Endothelial cell of umbilical vein (primary cell): ENCODE measurements around the gene SEH1L.

Experiments used
- EZH2 ChIP-seq: IDR thresholded peaks from 2 replicates; pipeline ENCODE4 v1.6.1; 2012; ENCODE audit warnings: borderline replicate concordance, low read depth, mild to moderate bottlenecking, moderate library complexity, low read length, inconsistent platforms; ENCODE audit not compliant: severe bottlenecking
- FOS ChIP-seq: IDR thresholded peaks from 2 replicates; pipeline ENCODE4 v1.6.1; 2011; ENCODE audit warnings: mild to moderate bottlenecking, low read length, moderate library complexity, borderline replicate concordance; ENCODE audit not compliant: insufficient read depth
- GATA2 ChIP-seq: IDR thresholded peaks from 2 replicates; pipeline ENCODE4 v1.7.0; 2011; ENCODE audit warnings: low read depth, mild to moderate bottlenecking, moderate library complexity, mixed read lengths, low read length; ENCODE audit not compliant: insufficient read length, insufficient read depth
- JUN ChIP-seq: IDR thresholded peaks from 2 replicates; pipeline ENCODE4 v1.6.1; 2011; ENCODE audit warnings: borderline replicate concordance, low read depth; ENCODE audit not compliant: insufficient read length, insufficient read depth
- MAX ChIP-seq: IDR thresholded peaks from 2 replicates; pipeline ENCODE4 v1.6.1; 2011; ENCODE audit not compliant: insufficient read depth, insufficient read length
- POLR2A ChIP-seq: IDR thresholded peaks from 2 replicates; pipeline ENCODE4 v1.6.1; 2012; ENCODE audit warnings: low read depth, mild to moderate bottlenecking, control low read depth, low read length
- POLR2AphosphoS5 ChIP-seq: IDR thresholded peaks from 2 replicates; pipeline ENCODE4 v1.6.1; 2012; ENCODE audit warnings: low read depth, mild to moderate bottlenecking, control low read depth, low read length, moderate library complexity; ENCODE audit not compliant: insufficient read depth
- TF ChIP-seq, protein P1 (sequence below), 2 donors: IDR thresholded peaks; 1 replicate in 1 of 2; 2 replicates in 1 of 2; pipeline ENCODE4 v1.5.1; 2011; ENCODE audit warnings: low read length in 2 of 2, mild to moderate bottlenecking in 2 of 2, moderate library complexity in 2 of 2, control low read depth in 1 of 2, inconsistent platforms in 1 of 2, low read depth in 1 of 2; ENCODE audit not compliant: insufficient read depth in 1 of 2; ENCODE audit errors: extremely low read depth in 1 of 2

- no peak for TF ChIP-seq POLR2A
- TF ChIP-seq, protein P1, sequence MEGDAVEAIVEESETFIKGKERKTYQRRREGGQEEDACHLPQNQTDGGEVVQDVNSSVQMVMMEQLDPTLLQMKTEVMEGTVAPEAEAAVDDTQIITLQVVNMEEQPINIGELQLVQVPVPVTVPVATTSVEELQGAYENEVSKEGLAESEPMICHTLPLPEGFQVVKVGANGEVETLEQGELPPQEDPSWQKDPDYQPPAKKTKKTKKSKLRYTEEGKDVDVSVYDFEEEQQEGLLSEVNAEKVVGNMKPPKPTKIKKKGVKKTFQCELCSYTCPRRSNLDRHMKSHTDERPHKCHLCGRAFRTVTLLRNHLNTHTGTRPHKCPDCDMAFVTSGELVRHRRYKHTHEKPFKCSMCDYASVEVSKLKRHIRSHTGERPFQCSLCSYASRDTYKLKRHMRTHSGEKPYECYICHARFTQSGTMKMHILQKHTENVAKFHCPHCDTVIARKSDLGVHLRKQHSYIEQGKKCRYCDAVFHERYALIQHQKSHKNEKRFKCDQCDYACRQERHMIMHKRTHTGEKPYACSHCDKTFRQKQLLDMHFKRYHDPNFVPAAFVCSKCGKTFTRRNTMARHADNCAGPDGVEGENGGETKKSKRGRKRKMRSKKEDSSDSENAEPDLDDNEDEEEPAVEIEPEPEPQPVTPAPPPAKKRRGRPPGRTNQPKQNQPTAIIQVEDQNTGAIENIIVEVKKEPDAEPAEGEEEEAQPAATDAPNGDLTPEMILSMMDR (IDR thresholded peaks at IDR 0.05; ENCODE audit: extremely low read depth in 1 of 2, insufficient read depth in 1 of 2, low read depth in 1 of 2, low read length in 2 of 2) = no peak
- no peak for TF ChIP-seq POLR2AphosphoS5
- TF ChIP-seq MAX = no peak
- TF ChIP-seq GATA2 = no peak
- TF ChIP-seq EZH2 = no peak
- no peak for TF ChIP-seq JUN
- TF ChIP-seq FOS = no peak
Measured at GRCh38 chr18:13006531-13007247, 58.9 kb downstream of the SEH1L start.
